Measurements from ENCODE around the gene POMC. TPM values are rescaled to one million over a fixed set of nuclear protein-coding genes. Genes with fewer than 3 reads are reported as not detected.
"Not testable (repeated sequence)": the region's sequence is repeated elsewhere in the genome, so short reads cannot be mapped to it uniquely, and the experiment has no call there.

Gene POMC
- total RNA-seq, 1 donor from 2014 or later = 3.9 TPM

GRCh38 chr2:25169073-25169470 is 692 bp upstream of the POMC start:
- Histone ChIP-seq H3K36me3 (no peaks in the 10 kb centered on the region), H3K27me3 (ENCODE audit: low read depth) (peaks cover 66% of the 10 kb centered on the region)
- TF ChIP-seq, protein P1, sequence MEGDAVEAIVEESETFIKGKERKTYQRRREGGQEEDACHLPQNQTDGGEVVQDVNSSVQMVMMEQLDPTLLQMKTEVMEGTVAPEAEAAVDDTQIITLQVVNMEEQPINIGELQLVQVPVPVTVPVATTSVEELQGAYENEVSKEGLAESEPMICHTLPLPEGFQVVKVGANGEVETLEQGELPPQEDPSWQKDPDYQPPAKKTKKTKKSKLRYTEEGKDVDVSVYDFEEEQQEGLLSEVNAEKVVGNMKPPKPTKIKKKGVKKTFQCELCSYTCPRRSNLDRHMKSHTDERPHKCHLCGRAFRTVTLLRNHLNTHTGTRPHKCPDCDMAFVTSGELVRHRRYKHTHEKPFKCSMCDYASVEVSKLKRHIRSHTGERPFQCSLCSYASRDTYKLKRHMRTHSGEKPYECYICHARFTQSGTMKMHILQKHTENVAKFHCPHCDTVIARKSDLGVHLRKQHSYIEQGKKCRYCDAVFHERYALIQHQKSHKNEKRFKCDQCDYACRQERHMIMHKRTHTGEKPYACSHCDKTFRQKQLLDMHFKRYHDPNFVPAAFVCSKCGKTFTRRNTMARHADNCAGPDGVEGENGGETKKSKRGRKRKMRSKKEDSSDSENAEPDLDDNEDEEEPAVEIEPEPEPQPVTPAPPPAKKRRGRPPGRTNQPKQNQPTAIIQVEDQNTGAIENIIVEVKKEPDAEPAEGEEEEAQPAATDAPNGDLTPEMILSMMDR (IDR thresholded peaks at IDR 0.05) = no peak

GRCh38 chr2:25165992-25166875 is 2.1 kb downstream of the POMC start:
- H3K36me3 ChIP-seq = no peaks in the 10 kb centered on the region

More at GRCh38 chr2:25169073-25169470, 692 bp upstream of the POMC start:
- no peaks in the 10 kb centered on the region for H3K9me3 ChIP-seq
- intact Hi-C loops (cut with DNase I) = no loop called here
- H3K27ac ChIP-seq = no peak overlapping the region
- ATAC-seq (no peak), DNase-seq (no peak)
- H3K4me1 ChIP-seq = peaks cover 16% of the 10 kb centered on the region
- no peak overlapping the region for H3K4me3 ChIP-seq

GRCh38 chr2:25164561-25164960 is 3.8 kb downstream of the POMC start:
- Histone ChIP-seq H3K4me1 (peaks cover 16% of the 10 kb centered on the region), H3K27me3 (ENCODE audit: low read depth) (peaks cover 46% of the 10 kb centered on the region), H3K27ac (no peak overlapping the region), H3K4me3 (no peak overlapping the region), H3K9me3 (no peaks in the 10 kb centered on the region), H3K36me3 (no peaks in the 10 kb centered on the region)
- intact Hi-C loops (cut with DNase I) = no loop called here
- DNase-seq (no peak), ATAC-seq (no peak)
- TF ChIP-seq, protein P1 (IDR thresholded peaks at IDR 0.05) = no peak

More at GRCh38 chr2:25165992-25166875, 2.1 kb downstream of the POMC start:
- Histone ChIP-seq H3K4me1 (peaks cover 16% of the 10 kb centered on the region), H3K27ac (no peak overlapping the region), H3K4me3 (no peak overlapping the region), H3K27me3 (ENCODE audit: low read depth) (peaks cover 57% of the 10 kb centered on the region), H3K9me3 (no peaks in the 10 kb centered on the region)
- peak in 1 of 2 donors; percentile 13 for ATAC-seq
- DNase-seq = no peak
- intact Hi-C loops (cut with DNase I) = no loop called here
- TF ChIP-seq, protein P1 (IDR thresholded peaks at IDR 0.05) = no peak

DNA sequence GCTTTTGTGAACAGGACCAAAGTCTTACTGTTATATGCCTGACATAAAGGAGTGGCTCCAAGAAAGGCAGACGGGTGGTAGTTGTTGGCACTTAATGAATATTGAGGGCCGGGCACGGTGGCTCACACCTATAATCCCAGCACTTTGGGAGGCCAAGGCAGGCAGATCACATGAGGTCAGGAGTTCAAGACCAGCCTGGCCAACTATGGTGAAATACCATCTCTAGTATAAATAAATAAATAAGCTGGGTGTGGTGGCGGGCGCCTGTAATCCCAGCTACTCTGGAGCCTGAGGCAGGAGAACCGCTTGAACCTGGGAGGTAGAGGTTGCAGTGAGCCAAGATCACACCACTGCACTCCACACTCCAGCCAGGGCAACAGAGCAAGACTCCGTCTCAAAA is 6.3 kb downstream of the POMC start:
- H3K36me3 ChIP-seq; H3K9me3 ChIP-seq; H3K27ac ChIP-seq; H3K4me3 ChIP-seq; ATAC-seq; intact Hi-C loops (cut with DNase I); H3K4me1 ChIP-seq; DNase-seq: not testable (repeated sequence)
- H3K27me3 ChIP-seq (ENCODE audit: low read depth) = peaks cover 21% of the 10 kb centered on the region

- H3K27me3 ChIP-seq (ENCODE audit: low read depth) = peaks cover 15% of the 10 kb centered on the region
- intact Hi-C loops (cut with DNase I) = no loop called here
Measured at GRCh38 chr2:25161055-25161781, 7.2 kb downstream of the POMC start.

More at GRCh38 chr2:25161055-25161781, 7.2 kb downstream of the POMC start:
- TF ChIP-seq, protein P1 (IDR thresholded peaks at IDR 0.05) = no peak
- DNase-seq (peak; percentile 88), ATAC-seq (peak; percentile 74 to 79)
- Histone ChIP-seq H3K4me1 (no peaks in the 10 kb centered on the region), H3K36me3 (no peaks in the 10 kb centered on the region), H3K4me3 (peak overlapping the region; percentile 62), H3K27ac (peak overlapping the region; percentile 81), H3K9me3 (no peaks in the 10 kb centered on the region)
